ENCODE measurements around the gene OSBPL9. TPM values are rescaled to one million over a fixed set of nuclear protein-coding genes. Genes with fewer than 3 reads are reported as not detected.

OSBPL9 gene
- total and polyA plus RNA-seq, 2 experiments from 2014 or later = 82.7 to 102 TPM

- TF ChIP-seq ZNF114 (CRISPR knock-in tag; IDR thresholded peaks at IDR 0.05) (no peak), REST (IDR thresholded peaks at IDR 0.05; ENCODE audit: unreplicated experiment) (no peak), EZH2 (IDR thresholded peaks at IDR 0.05; ENCODE audit: low read depth, unreplicated experiment) (no peak), ZNF331 (CRISPR knock-in tag; IDR thresholded peaks at IDR 0.05; ENCODE audit: low read depth) (no peak), STAT1 (IDR thresholded peaks at IDR 0.05; ENCODE audit: unreplicated experiment) (no peak), ETS1 (IDR thresholded peaks at IDR 0.05) (no peak), EZH2phosphoT487 (IDR thresholded peaks at IDR 0.05; ENCODE audit: unreplicated experiment) (no peak)
Measured at GRCh38 chr1:51738681-51739080, 121.8 kb downstream of the OSBPL9 start (continued).

- no peak for ATAC-seq
- Histone ChIP-seq H3K79me2 (replicated peaks; ENCODE audit: insufficient read depth) (peaks cover 77% of the 10 kb centered on the region), H3K27me3 (ENCODE audit: insufficient read depth) (no peaks in the 10 kb centered on the region), H3K9me2 (ENCODE audit: insufficient read depth) (no peaks in the 10 kb centered on the region), H2AFZ (no peak overlapping the region), H3F3A (replicated peaks; ENCODE audit: low read depth) (no peaks in the 10 kb centered on the region), H3K27ac (ENCODE audit: low read depth) (no peak overlapping the region), H3K4me1 (ENCODE audit: insufficient read depth) (peaks cover 18% of the 10 kb centered on the region), H4K20me1 (replicated peaks; ENCODE audit: insufficient read depth) (peaks cover 6% of the 10 kb centered on the region; the same call in 1 of the 2 replicates), H3K4me3 (no peak overlapping the region), H3K4me2 (no peak overlapping the region), H3K36me3 (ENCODE audit: insufficient read depth) (no peaks in the 10 kb centered on the region)
- Mint-ChIP-seq H3K36me3 (ENCODE audit: low read depth) (no peaks in the 10 kb centered on the region), H3K4me3 (no peak overlapping the region), H3K27ac (no peak overlapping the region), H3K4me1 (peaks cover 14% of the 10 kb centered on the region; the same call in 2 of the 3 replicates), H3K9me3 (no peaks in the 10 kb centered on the region), H3K27me3 (ENCODE audit: insufficient read depth, low read depth, poor library complexity) (no peaks in the 10 kb centered on the region)
- DNase-seq (ENCODE audit: low spot score) = no peak
- no peak for TF ChIP-seq EZH2 (IDR thresholded peaks at IDR 0.05; ENCODE audit: low read depth, unreplicated experiment)
- TF ChIP-seq ZNF331 (CRISPR knock-in tag; IDR thresholded peaks at IDR 0.05; ENCODE audit: low read depth) = no peak
- no peak for TF ChIP-seq POLR2AphosphoS5 (IDR thresholded peaks at IDR 0.05; ENCODE audit: low read depth)
- no peak for TF ChIP-seq ETS1 (IDR thresholded peaks at IDR 0.05)
- no peak for TF ChIP-seq CTCF (conservative IDR thresholded peaks at IDR 0.05; ENCODE audit: low read depth in 2 of 2)
- no peak for TF ChIP-seq REST (IDR thresholded peaks at IDR 0.05; ENCODE audit: unreplicated experiment)
- no peak for TF ChIP-seq ZNF114 (CRISPR knock-in tag; IDR thresholded peaks at IDR 0.05)
Measured at GRCh38 chr1:51740652-51741051, 123.8 kb downstream of the OSBPL9 start.
